Muscle of back (tissue), 11 donors: ENCODE results near the gene DIPK1B. TPM values are rescaled to one million over a fixed set of nuclear protein-coding genes. Genes with fewer than 3 reads are reported as not detected.

Source experiments
- DNase-seq, 3 donors: peaks; one replicate each; pipeline versions ENCODE4 v3.0.0 to v3.0.0-alpha.2; 2013
- polyA plus RNA-seq, 10 donors: library from polyadenylated mRNA; unstranded; fragments of 120-200 nt; gene quantifications; one replicate each; pipeline ENCODE4 v1.2.1, GENCODE V29; 2013; ENCODE audit not compliant: insufficient read length in 10 of 10

Gene DIPK1B
- polyA plus RNA-seq, 10 donors, result 12.0 to 23.5 (median 15.4) TPM

GRCh38 chr9:136671646-136672430 is 40.5 kb upstream of the DIPK1B start:
- DNase-seq, result peak in 1 of 3 donors; percentile 67

- DNase-seq, result no peak
These were observed 39.8 kb upstream of the DIPK1B start for GRCh38 chr9:136672431-136673087.

DNA sequence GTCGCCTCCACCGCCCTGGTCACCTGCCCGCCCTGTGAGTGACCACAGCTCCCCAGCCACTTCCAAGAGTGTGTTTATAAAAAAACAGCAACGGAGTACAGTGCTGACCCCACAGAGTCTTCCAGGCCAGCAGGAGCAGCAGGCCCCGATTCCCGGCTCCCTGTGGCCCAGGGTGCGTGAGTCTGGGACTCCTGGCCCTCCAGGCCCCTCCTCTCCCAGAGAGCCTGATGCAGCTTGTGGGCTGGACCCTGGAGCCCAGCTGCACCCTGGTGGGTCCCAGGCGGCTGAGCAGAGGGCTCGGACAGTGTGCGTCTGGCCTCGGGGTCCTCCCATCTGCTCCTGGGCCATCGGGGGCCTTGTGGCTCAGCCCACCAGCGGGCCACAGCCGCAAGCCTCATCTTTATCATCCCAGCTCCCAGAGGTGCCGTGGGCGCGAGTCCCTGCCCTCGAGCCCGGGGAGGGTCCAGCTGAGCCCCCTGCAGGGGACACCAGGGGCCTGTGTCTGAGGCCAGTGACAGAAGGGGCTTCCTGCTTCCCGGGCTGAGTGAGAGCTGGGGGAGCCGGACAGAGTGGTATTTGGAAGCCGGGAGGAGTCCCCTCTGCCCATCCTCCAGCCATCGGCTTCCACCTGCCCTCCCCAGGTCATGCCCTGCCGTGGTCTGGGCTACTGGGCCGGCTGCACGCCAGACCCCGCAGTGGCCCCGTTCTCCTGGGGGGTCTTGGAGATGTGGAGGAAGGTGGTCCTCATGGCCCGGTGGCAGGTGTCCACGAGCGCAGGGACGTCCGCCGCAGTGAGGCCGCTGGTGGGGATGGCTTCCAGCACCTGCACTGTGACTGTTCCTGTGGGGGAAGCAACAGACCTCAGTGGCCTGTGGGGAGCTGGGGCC is 39.0 kb upstream of the DIPK1B start:
- no peak for DNase-seq

DNA sequence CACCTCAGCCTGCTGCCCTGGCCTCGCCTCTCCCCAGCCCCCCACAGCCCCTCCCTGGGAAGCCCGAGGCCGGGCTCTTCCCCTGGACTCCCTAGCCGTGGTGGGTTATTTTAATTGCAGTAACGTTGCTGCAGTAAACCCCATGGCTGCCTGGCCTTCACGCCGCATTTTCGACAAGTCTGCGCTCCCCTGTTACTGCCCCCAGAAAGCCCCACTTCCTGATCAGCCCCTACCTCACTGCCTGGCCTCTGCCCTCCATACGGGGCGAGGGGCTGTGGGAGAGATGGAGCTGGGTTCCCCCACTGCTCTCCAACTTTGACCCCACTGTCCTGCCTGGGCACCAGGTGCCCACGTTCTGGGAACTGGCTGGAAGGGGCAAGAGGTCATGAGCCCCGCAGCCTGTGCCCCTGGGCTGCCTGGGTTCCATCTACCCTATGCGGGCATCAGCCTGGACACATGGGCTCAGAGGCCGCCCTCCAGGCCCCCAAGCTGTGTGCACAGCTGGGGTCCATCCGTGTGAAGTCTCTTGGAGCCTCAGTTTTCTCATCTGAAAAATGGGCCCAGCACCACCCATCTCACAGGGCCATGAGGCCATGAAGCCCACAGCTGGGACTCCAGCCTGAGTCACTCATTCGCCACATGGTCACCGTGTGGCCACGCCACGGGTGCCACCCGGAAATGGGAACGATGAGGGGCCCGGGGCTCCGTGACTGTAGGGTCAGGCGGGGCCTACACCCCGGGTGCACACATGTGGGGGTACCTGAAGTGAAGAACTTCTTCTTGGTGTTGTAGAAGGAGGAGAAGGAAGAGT is 38.2 kb upstream of the DIPK1B start:
- no peak for DNase-seq

DNA sequence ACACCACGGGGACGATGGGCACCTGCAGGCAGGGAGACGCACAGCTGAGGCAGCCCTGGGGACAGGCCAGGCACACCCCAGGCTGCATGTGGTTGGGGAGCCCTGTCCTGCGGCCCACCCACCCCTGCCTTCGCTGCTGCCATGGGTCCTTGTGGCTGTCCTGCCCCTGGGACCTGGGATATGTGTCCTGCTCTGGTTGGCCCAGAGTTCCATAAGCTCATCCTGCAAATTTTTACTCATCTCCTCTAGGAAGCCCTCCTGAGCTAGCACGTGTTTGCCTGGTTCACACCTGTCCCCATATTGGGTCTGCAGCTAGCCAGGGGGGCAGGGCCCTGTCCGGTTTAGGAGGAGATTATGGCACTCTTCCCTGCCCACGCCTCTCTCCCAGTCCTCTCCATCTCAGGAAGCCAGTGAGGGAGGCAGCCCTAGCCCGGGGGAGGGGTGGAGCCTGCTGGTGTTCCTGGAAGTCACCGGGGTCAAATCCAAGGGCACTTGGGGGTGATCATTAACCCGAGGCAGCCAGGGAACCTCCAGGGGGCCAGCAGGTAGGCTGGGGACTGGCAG is 37.5 kb upstream of the DIPK1B start:
- no peak for DNase-seq

- DNase-seq, result no peak
These were observed 36.7 kb upstream of the DIPK1B start for GRCh38 chr9:136675477-136676296.

DNA sequence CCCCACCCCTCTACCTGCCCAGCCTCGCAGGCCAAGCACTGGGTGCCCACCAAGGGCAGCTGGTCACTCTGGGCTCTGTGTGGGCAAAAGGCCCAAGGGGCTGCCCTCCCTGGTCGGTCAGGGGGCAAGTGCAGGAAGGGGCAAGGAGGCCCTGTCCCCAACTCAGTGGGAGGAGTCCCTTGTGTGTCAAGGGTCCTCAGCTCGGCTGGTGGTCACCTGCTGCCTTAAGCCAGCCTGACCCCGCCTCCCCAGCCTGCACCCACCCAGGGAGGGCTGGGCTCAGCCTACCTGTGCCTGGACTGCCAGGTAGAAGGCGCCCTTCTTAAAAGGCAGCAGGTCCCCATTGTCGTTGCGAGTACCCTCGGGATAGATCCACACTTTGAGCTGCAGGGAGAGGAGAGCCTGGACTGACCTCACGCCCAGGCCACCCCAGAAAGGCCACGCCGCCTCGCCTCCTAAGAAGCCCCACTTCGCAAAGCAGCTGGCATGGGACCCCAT is 36.0 kb upstream of the DIPK1B start:
- DNase-seq, result no peak

GRCh38 chr9:136676920-136677686 is 35.3 kb upstream of the DIPK1B start:
- no peak for DNase-seq

DNA sequence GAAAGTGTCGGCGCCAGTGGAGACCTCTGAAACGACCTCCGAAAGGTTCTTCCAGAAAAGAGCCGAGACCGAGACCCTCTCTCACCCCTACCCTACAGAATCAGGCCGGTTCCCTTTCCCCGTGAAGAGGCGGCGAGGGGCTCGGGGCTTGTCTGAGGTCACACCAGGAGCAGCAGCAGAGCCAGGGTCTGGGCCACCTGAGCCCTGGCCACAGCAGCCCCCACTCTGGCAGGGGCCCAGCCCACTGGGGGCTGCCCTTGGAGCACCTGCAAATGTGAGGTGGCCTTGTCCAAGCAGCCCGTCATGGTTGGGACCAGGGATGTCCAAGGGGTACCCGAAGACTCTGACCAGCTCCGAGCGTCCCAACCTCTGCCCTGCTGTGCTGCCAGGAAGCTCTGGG is 34.3 kb upstream of the DIPK1B start:
- DNase-seq, result no peak

GRCh38 chr9:136678624-136679023 is 33.7 kb upstream of the DIPK1B start:
- no peak for DNase-seq

DNA sequence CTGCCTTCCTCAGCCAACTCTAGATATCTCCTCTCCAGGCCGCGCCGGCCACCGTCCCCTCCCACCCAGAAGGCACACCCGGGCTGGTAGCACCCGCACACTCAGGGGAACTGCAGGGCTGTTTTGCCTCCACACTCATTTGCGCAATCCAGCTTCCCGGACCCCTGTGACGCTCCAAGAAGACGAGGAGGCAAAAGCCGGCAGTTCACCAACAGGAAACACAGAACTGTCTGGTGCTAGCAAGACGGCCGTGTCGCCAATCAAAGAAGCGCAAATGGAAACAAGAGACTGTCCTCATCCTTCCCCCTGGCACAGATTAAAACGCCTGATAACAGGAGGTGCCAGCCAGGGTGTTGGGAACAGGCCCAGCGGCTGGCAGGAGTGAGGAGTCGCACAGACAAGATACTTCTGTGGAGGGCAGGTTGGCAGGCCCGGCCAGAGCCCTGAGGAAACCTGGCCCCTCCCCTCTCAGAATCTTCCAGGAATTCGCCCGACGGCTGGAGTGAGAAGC is 32.9 kb upstream of the DIPK1B start:
- no peak for DNase-seq

GRCh38 chr9:136681029-136681428 is 31.3 kb upstream of the DIPK1B start:
- no peak for DNase-seq

GRCh38 chr9:136681945-136682699 is 30.2 kb upstream of the DIPK1B start:
- DNase-seq, result no peak

DNA sequence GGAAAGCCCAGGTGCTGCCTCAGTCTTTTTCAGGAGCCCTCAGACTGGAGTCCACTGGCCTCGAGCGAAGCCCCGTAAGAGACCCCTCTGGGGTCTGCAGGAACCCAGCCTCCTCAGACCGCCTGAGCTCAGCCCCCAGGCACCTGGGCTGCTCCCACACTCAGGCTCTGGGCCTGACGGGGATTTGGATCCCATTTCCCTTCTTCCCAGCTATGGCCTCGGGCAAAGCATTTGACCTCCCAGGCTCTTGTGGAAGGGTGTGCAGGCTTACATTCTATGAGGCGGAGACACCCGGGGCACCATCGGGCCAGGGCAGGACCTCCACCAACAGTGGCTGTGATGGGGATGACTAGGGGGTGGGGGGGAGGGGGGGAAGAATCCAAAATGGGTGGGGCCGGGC is 29.7 kb upstream of the DIPK1B start:
- DNase-seq, result no peak

GRCh38 chr9:136683173-136683745 is 29.1 kb upstream of the DIPK1B start:
- DNase-seq, result no peak

DNA sequence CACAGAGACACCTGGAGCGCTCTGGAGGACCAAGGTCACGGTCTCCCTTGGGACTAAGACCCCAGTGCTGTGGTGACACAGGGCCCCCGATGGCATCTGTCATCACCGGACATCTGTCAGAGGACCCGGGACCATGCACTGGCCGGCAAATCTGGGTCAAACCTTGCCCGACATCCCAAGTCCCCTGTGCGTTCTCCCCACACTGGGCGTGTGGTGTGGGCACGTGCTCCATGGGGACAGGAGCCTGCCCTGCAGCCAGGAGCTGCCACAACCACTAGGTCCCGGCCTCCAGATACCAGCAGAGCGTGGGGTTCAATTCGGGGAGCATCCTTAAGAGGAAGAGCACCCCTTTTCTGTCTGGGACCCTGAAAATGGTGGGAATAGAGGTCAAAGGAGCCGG is 28.6 kb upstream of the DIPK1B start:
- no peak for DNase-seq

GRCh38 chr9:136684339-136684738 is 28.0 kb upstream of the DIPK1B start:
- DNase-seq, result no peak

DNA sequence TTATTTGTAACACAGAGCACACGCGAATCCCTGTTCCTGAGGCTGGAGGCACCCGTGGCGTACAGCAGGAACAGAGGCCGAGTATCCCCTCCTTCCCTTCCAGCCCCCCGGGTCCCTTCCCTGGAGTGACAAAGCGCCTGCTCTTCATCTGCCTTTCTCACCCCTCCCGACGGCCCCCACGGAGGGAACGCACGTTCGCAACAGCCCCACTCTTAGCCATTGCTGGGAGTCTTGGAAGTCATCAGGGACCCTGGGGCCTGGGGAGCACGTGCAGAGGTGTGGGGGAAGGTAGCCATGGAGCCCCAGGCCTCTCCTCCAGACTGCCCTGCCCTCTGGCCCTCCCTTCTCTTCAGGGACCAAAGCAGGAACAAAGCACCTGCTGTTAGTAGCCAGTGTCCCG is 27.6 kb upstream of the DIPK1B start:
- no peak for DNase-seq
